Neuron (in vitro differentiated cells): ENCODE measurements around the gene GNLY.
A peak's percentile ranks its signal among the peaks of the same experiment; 100 is the strongest.

Source experiments
- H2AFZ ChIP-seq: one replicate; pipeline ENCODE4 v1.6.1; 2013; ENCODE audit warnings: low read depth, mild to moderate bottlenecking, inconsistent platforms, low read length, moderate library complexity
- H3K27me3 ChIP-seq: one replicate; pipeline ENCODE4 v1.6.1; 2013; ENCODE audit warnings: low read length; ENCODE audit not compliant: insufficient read depth
- H3K36me3 ChIP-seq: one replicate; pipeline ENCODE4 v1.6.1; 2013; ENCODE audit warnings: low read length; ENCODE audit not compliant: insufficient read depth
- H3K4me1 ChIP-seq: one replicate; pipeline ENCODE4 v1.6.1; 2013; ENCODE audit warnings: low read length; ENCODE audit not compliant: insufficient read depth
- H3K4me3 ChIP-seq: 2 replicates; pipeline ENCODE4 v1.5.1; 2013; ENCODE audit warnings: mild to moderate bottlenecking, low read length, moderate library complexity
- H3K9me3 ChIP-seq: one replicate; pipeline ENCODE4 v1.6.1; 2013; ENCODE audit warnings: low read length

Gene GNLY

DNA sequence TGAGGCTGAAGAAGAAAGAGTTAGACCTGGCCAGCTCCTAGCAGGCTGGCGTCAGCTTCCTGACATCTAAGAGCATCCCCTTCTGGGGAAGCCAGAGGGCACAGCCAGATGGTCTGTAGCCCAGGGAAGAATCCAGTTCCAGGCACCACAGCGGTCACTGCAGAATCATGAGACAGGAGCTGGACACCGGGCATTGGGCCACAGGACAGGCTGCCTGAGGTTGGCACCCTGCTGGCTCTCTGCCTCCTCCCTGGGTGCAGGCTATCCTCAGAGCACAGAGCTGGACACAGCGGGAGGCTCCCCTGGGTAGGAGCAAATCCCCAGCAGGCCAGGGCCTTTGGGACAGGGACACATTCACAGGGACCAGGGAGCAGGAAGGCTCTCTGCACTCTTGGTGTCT lies 39.9 kb downstream of the GNLY start:
- H3K36me3 ChIP-seq = no peaks in the 10 kb centered on the region
- H3K9me3 ChIP-seq = no peaks in the 10 kb centered on the region
- peaks cover 6% of the 10 kb centered on the region for H3K4me1 ChIP-seq
- H3K27me3 ChIP-seq = no peaks in the 10 kb centered on the region
- no peak overlapping the region for H2AFZ ChIP-seq
- H3K4me3 ChIP-seq = no peak overlapping the region

- peaks cover 6% of the 10 kb centered on the region for H3K4me1 ChIP-seq
- no peak overlapping the region for H2AFZ ChIP-seq
- H3K27me3 ChIP-seq = no peaks in the 10 kb centered on the region
- H3K9me3 ChIP-seq = no peaks in the 10 kb centered on the region
- H3K36me3 ChIP-seq = no peaks in the 10 kb centered on the region
- no peak overlapping the region for H3K4me3 ChIP-seq
These were observed 40.9 kb downstream of the GNLY start for GRCh38 chr2:85734942-85735608.

DNA sequence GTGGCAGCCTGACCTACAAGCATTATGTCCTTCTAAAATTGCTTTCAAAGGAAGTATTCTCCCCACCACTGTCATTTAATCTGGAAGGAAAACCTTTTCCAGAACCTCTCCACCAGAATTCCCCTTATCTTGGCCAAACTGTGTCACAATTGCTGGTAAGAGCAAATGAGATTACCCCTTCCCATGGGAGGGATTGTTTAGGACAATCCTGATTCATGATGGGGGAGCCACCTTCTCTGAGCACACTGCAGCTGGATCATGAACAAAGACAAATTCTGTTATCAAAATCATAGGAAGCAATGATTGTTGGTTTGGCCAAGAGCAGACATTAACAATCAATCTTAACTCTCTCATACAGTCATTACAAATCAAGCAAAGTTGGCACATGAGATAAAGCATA lies 41.5 kb downstream of the GNLY start:
- no peaks in the 10 kb centered on the region for H3K27me3 ChIP-seq
- H3K4me1 ChIP-seq = peaks cover 6% of the 10 kb centered on the region
- no peaks in the 10 kb centered on the region for H3K36me3 ChIP-seq
- peaks cover 1% of the 10 kb centered on the region for H3K9me3 ChIP-seq
- H3K4me3 ChIP-seq = no peak overlapping the region
- no peak overlapping the region for H2AFZ ChIP-seq

- peaks cover 8% of the 10 kb centered on the region for H3K4me1 ChIP-seq
- H3K27me3 ChIP-seq = no peaks in the 10 kb centered on the region
- no peak overlapping the region for H2AFZ ChIP-seq
- H3K4me3 ChIP-seq = no peak overlapping the region
- H3K9me3 ChIP-seq = peaks cover 1% of the 10 kb centered on the region
- no peaks in the 10 kb centered on the region for H3K36me3 ChIP-seq
These were observed 42.5 kb downstream of the GNLY start for GRCh38 chr2:85736456-85737355.

GRCh38 chr2:85737481-85737880 lies 43.3 kb downstream of the GNLY start:
- peaks cover 14% of the 10 kb centered on the region for H3K4me1 ChIP-seq

DNA sequence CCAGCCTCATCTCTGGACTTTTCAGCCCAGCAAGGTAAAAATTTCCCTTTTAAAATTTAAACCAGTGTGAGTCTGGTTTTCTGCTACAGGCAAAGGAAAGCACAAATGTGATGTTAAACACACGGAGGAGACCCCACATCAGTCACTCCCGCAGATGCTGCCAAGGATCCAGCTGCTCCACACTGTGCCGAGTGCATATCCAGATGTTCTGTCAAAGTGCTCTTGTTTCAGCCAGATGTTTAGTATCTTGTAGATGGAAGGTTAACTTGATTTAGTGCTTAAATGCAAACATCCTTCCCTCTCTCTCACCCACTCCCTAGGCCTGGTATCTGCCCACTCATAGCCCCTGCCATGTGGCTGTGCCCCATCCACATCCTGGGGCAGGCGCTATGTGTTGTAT lies 43.8 kb downstream of the GNLY start:
- Histone ChIP-seq H2AFZ (no peak overlapping the region), H3K4me1 (peaks cover 18% of the 10 kb centered on the region), H3K27me3 (no peaks in the 10 kb centered on the region), H3K36me3 (no peaks in the 10 kb centered on the region), H3K4me3 (no peak overlapping the region), H3K9me3 (peaks cover 1% of the 10 kb centered on the region)

More at GRCh38 chr2:85737481-85737880, 43.3 kb downstream of the GNLY start:
- no peak overlapping the region for H3K4me3 ChIP-seq
- H3K36me3 ChIP-seq = no peaks in the 10 kb centered on the region
- no peaks in the 10 kb centered on the region for H3K27me3 ChIP-seq
- peaks cover 1% of the 10 kb centered on the region for H3K9me3 ChIP-seq
- no peak overlapping the region for H2AFZ ChIP-seq

GRCh38 chr2:85740193-85740592 lies 46.0 kb downstream of the GNLY start:
- no peak overlapping the region for H2AFZ ChIP-seq
- H3K4me3 ChIP-seq = no peak overlapping the region
- H3K4me1 ChIP-seq = peaks cover 18% of the 10 kb centered on the region
- peaks cover 1% of the 10 kb centered on the region for H3K9me3 ChIP-seq
- H3K36me3 ChIP-seq = no peaks in the 10 kb centered on the region
- H3K27me3 ChIP-seq = no peaks in the 10 kb centered on the region

GRCh38 chr2:85741211-85741832 lies 47.2 kb downstream of the GNLY start:
- Histone ChIP-seq H2AFZ (no peak overlapping the region), H3K27me3 (no peaks in the 10 kb centered on the region), H3K9me3 (peaks cover 1% of the 10 kb centered on the region), H3K4me1 (peaks cover 18% of the 10 kb centered on the region), H3K36me3 (no peaks in the 10 kb centered on the region), H3K4me3 (no peak overlapping the region)

DNA sequence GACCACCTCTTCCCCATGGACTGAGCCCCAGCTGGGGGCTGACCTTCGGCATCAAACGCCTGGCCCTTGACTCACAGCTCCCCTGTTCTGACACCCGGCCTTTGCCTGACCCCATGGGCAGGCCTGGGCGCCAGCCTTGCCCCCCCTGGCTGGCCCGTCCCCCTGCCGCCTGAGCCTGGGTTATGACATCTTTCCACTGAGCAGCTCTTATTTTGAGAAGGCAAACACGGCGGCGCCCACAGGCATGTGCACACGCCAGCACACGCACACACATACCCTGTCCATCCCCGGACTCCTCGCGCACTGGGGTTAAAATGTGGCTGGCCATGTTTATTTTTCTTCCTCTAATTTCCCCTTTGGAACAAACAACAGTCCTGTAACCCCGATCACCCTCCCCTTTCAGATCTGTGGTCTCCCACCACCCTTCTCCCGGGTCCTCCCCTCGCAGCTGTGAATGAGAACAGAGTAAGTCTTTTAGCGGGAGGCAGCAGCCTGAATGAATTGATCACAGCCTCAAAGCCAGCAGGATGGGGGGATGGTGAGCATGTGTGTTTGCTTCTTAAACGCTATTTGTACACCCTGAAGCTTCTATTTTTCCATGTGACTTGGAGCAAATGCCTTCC lies 47.8 kb downstream of the GNLY start:
- H3K27me3 ChIP-seq = no peaks in the 10 kb centered on the region
- peak overlapping the region; percentile 41 for H2AFZ ChIP-seq
- peak overlapping the region; percentile 38 for H3K4me3 ChIP-seq
- H3K4me1 ChIP-seq = peaks cover 18% of the 10 kb centered on the region
- peaks cover 1% of the 10 kb centered on the region for H3K9me3 ChIP-seq
- H3K36me3 ChIP-seq = no peaks in the 10 kb centered on the region

GRCh38 chr2:85743304-85743978 lies 49.3 kb downstream of the GNLY start:
- Histone ChIP-seq H3K4me1 (peaks cover 18% of the 10 kb centered on the region), H3K36me3 (no peaks in the 10 kb centered on the region)

GRCh38 chr2:85744055-85744454 lies 49.9 kb downstream of the GNLY start:
- H2AFZ ChIP-seq = no peak overlapping the region
- H3K4me3 ChIP-seq = no peak overlapping the region
- H3K9me3 ChIP-seq = peaks cover 1% of the 10 kb centered on the region
- H3K27me3 ChIP-seq = no peaks in the 10 kb centered on the region
- peaks cover 18% of the 10 kb centered on the region for H3K4me1 ChIP-seq
- no peaks in the 10 kb centered on the region for H3K36me3 ChIP-seq

More at GRCh38 chr2:85743304-85743978, 49.3 kb downstream of the GNLY start:
- Histone ChIP-seq H3K4me3 (no peak overlapping the region), H2AFZ (peak overlapping the region; percentile 41), H3K9me3 (peaks cover 1% of the 10 kb centered on the region), H3K27me3 (no peaks in the 10 kb centered on the region)

- Histone ChIP-seq H3K4me1 (peaks cover 18% of the 10 kb centered on the region), H3K27me3 (no peaks in the 10 kb centered on the region)
These were observed 50.8 kb downstream of the GNLY start for GRCh38 chr2:85744741-85745601.

More at GRCh38 chr2:85744741-85745601, 50.8 kb downstream of the GNLY start:
- peaks cover 1% of the 10 kb centered on the region for H3K9me3 ChIP-seq
- no peaks in the 10 kb centered on the region for H3K36me3 ChIP-seq
- H3K4me3 ChIP-seq = no peak overlapping the region
- no peak overlapping the region for H2AFZ ChIP-seq
